OCI-LY1 (cell line): ENCODE results near the gene SPDYE2.
"Not testable (repeated sequence)": the region's sequence is repeated elsewhere in the genome, so short reads cannot be mapped to it uniquely, and the experiment has no call there.

ENCODE experiments used
- CTCF ChIP-seq: fragments of 200-600 bp; sonication (generic), shearing (Covaris generic); IDR thresholded peaks from 2 replicates; pipeline ENCODE4 v1.5.1; 2017; ENCODE audit warnings: mild to moderate bottlenecking, antibody characterized with exemption, low read length, moderate library complexity, mixed read lengths
- EZH2 ChIP-seq: fragments of 200-600 bp; sonication (generic), shearing (Covaris generic); IDR thresholded peaks from 2 replicates; pipeline ENCODE4 v1.8.0; 2017; ENCODE audit warnings: borderline replicate concordance, mixed run types, mild to moderate bottlenecking, antibody characterized with exemption, low read length, moderate library complexity, mixed read lengths

GRCh38 chr7:102589857-102590256, 38.8 kb downstream of the SPDYE2 start:
- TF ChIP-seq CTCF, EZH2: not testable (repeated sequence)
